Activated T-helper 17 cell treated with anti-CD3 and anti-CD28 coated beads, Interleukin-2, amount 50 U/mL, for 72 hours (primary cell): ENCODE measurements around the gene NAGK. TPM values are rescaled to one million over a fixed set of nuclear protein-coding genes. Genes with fewer than 3 reads are reported as not detected.
"Not testable (repeated sequence)": the region's sequence is repeated elsewhere in the genome, so short reads cannot be mapped to it uniquely, and the experiment has no call there.

Source experiments
- ATAC-seq: fragments of 150-1000 bp; cut with Tn5 transposase; replicated peaks from 2 replicates; pipeline ENCODE4 v1.10.0; 2021; ENCODE audit warnings: mild to moderate bottlenecking, moderate library complexity
- H3K27ac Mint-ChIP-seq: one replicate; pipeline ENCODE4 v1.8.0; 2022; ENCODE audit warnings: mixed read lengths
- H3K27me3 Mint-ChIP-seq: one replicate; pipeline ENCODE4 v1.8.0; 2022; ENCODE audit warnings: mixed read lengths
- H3K36me3 Mint-ChIP-seq: one replicate; pipeline ENCODE4 v1.8.0; 2022; ENCODE audit warnings: low read depth, mild to moderate bottlenecking, mixed read lengths
- H3K4me1 Mint-ChIP-seq: one replicate; pipeline ENCODE4 v1.8.0; 2022; ENCODE audit warnings: mixed read lengths
- H3K4me3 Mint-ChIP-seq: one replicate; pipeline ENCODE4 v1.8.0; 2022; ENCODE audit warnings: mild to moderate bottlenecking, mixed read lengths
- H3K9me3 Mint-ChIP-seq: one replicate; pipeline ENCODE4 v1.8.0; 2022; ENCODE audit warnings: mixed read lengths
- total RNA-seq, 2 donors: library from RNA; stranded (reverse); gene quantifications; one replicate each; pipeline ENCODE4 v1.2.3, GENCODE V29; 2022

Gene NAGK
- total RNA-seq, 2 donors from 2014 or later: 44.1 to 55.4 TPM

DNA sequence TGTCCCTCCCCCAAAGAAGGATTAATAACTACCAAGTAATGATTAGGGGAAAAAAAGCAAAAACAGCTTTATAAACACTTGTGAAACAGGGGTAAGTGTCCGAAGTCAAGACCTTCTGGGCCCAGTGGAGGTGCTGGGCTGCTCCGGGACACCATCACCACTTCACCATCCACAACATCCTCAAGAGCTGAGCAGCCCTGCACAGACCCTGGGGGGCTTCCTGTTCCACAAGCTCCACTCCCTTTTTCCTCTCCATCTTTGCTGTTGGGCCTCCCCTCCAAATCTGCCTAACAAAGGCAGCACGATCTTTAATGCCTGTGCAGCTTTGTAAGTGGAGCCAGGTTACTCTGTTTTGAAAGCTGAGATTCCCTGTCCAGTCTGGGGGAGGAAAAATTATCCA lies 14.8 kb downstream of the NAGK start:
- Mint-ChIP-seq H3K27ac (peak overlapping the region; percentile 67), H3K27me3 (peaks cover 15% of the 10 kb centered on the region), H3K36me3 (peaks cover 16% of the 10 kb centered on the region), H3K4me3 (peak overlapping the region; percentile 19)
- H3K4me1 Mint-ChIP-seq, H3K9me3 Mint-ChIP-seq, ATAC-seq: not testable (repeated sequence)

DNA sequence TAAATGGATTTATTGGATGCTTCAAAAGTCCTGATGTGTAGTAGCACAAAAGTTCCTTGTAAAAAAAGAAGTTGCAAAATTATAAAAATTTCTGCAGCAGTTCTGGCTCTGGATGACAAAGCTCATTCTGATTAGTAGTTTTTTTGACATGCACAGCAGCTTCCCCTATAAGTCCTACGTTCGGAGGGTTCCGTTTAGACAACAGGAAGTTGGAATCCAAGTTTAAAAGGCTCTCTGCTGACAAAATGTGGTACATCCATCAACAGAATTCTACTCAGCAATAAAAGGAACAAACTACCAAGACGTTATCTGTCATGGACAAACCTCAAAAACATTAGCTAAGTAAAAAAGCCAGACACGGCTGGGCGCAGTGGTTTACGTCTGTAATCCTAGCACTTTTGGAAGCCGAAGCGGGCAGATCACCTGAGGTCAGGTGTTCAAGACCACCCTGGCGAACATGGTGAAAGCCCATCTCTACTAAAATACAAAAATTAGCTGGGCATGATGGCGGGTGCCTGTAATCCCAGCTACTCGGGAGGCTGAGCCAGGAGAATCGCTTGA lies 15.4 kb downstream of the NAGK start:
- not testable (repeated sequence) for H3K9me3 Mint-ChIP-seq, H3K27ac Mint-ChIP-seq, H3K4me1 Mint-ChIP-seq, ATAC-seq, H3K4me3 Mint-ChIP-seq
- Mint-ChIP-seq H3K36me3 (peaks cover 11% of the 10 kb centered on the region), H3K27me3 (peaks cover 17% of the 10 kb centered on the region)

DNA sequence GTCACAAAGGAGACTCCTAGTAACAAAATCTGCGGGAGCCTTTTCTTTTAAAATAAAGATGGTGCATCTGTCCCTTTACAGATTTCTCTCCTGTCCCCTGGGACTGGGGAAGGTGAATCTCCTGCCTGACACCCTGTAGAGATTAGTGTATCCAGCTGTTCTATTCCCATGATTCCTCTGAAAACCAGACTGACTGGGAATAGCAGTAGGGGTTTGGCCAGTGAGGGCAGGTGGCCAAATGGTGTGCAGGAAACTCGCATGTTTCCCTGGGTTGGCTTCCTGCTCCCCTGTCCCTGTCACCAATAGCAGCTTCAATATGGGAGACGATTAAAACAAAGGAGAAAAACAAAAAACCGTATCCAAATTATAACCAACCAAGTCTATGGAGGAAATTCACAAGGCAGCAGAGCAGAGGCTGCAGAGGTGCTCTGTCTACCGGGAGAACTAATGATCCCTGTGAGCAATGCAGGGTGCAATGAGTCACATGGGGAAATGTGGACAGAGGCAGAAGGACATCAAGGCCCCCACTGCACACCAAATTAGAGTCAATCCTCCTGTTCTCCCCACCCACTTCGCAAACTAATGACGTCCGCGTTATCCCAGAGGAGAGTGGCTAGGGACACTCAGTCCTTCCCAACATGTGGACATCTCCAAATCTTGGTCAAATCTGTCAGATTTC lies 17.0 kb downstream of the NAGK start:
- not testable (repeated sequence) for H3K9me3 Mint-ChIP-seq, ATAC-seq, H3K36me3 Mint-ChIP-seq, H3K27ac Mint-ChIP-seq, H3K4me1 Mint-ChIP-seq, H3K4me3 Mint-ChIP-seq
- peaks cover 32% of the 10 kb centered on the region for H3K27me3 Mint-ChIP-seq

DNA sequence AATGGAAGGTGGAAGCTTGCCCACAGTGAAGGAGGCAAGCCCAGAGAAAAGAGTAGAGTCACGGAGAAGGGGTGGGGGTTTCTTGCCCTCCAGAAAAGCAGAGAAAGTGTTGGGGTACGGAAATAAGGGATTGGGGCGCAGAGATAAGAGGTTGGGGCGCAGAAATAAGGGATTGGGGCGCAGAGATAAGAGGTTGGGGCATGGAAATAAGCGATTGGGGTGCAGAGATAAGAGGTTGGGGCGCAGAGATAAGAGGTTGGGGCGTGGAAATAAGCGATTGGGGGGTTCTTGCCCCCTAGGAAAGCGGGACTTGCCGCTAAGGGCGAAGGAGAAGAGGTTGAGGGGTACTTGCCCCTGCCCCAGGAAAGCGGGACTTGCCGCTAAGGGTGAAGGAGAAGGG lies 21.0 kb downstream of the NAGK start:
- H3K27me3 Mint-ChIP-seq: peaks cover 34% of the 10 kb centered on the region
- ATAC-seq, H3K9me3 Mint-ChIP-seq, H3K4me1 Mint-ChIP-seq, H3K36me3 Mint-ChIP-seq, H3K27ac Mint-ChIP-seq, H3K4me3 Mint-ChIP-seq: not testable (repeated sequence)

DNA sequence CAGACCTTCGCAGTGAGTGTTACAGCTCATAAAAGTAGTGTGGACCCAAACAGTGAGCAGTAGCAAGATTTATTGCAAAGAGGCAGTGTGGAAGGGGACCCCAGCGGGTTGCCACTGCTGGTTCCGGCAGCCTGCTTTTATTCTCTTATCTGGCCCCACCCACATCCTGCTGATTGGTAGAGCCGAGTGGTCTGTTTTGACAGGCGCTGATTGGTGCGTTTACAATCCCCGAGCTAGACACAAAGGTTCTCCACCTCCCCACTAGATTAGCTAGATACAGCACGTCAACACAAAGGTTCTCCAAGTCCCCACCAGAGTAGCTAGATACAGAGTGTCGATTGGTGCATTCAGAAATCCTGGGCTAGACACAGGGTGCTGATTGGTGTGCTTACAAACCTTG lies 23.4 kb downstream of the NAGK start:
- peaks cover 29% of the 10 kb centered on the region for H3K27me3 Mint-ChIP-seq
- not testable (repeated sequence) for H3K27ac Mint-ChIP-seq, ATAC-seq, H3K4me3 Mint-ChIP-seq, H3K4me1 Mint-ChIP-seq, H3K36me3 Mint-ChIP-seq, H3K9me3 Mint-ChIP-seq

DNA sequence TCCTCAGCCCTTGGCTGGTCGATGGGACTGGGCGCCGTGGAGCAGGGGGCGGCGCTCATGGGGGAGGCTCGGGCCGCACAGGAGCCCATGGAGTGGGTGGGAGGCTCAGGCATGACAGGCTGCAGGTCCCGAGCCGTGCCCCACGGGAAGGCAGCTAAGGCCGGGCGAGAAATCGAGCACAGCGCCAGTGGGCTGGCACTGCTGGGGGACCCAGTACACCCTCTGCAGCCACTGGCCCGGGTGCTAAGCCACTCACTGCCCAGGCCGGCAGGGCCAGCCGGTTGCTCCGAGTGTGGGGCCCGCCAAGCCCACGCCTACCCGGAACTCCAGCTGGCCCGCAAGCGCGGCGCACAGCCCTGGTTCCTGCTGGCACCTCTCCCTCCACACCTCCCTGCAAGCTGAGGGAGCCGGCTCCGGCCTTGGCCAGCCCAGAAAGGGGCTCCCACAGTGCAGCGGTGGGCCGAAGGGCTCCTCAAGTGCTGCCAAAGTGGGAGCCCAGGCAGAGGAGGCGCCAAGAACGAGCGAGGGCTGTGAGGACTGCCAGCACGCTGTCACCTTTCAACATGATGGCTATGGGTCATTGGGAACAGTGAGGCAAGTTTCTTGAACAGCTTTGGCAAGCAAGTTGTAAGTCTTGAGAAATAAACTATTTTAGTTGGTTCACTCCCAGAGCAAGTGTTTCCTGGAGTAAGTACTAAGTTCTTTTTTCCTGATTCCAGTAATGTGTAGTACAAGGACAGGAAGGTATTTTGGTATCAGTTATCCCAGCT lies 24.2 kb downstream of the NAGK start:
- not testable (repeated sequence) for H3K4me3 Mint-ChIP-seq, H3K4me1 Mint-ChIP-seq, H3K27ac Mint-ChIP-seq, H3K9me3 Mint-ChIP-seq, H3K36me3 Mint-ChIP-seq, ATAC-seq
- H3K27me3 Mint-ChIP-seq: peaks cover 21% of the 10 kb centered on the region

DNA sequence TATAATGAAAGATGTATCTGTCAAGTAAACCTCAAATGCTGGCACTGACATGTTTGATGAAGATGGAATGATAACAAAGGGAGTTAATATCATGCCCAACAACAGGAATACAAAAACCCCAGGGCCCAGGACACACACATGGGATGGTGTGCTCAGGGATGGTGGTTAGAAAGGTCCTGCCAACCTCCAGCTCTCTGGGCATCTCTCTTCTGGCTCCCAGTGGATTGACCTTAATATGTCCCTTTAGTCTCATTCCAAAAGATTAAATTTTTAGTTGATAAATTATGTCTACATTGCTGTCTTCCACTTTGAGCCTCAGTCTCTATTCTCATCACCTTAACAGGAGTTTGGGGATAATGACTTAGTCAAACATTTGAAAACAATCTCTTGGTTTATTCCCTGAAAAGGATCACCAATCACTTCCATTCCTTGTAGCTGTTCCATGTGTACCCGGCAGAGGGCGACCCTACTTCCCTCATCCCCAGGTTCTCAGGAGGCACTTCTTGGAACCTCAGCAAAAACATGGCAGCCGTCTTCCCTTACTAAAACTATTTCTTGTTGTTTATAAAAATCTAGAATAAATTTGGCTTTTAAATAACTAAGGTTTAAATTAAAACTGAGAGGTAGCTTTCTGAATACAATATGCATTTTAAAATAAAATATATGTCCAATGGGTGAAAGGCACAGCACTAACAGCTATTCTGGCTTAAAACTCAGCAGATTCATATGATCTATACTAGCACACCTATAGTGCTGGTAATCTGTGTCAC lies 31.9 kb downstream of the NAGK start:
- no peaks in the 10 kb centered on the region for H3K36me3 Mint-ChIP-seq
- H3K4me1 Mint-ChIP-seq: no peaks in the 10 kb centered on the region
- peaks cover 2% of the 10 kb centered on the region for H3K9me3 Mint-ChIP-seq
- H3K4me3 Mint-ChIP-seq: no peak overlapping the region
- H3K27me3 Mint-ChIP-seq: peaks cover 3% of the 10 kb centered on the region
- H3K27ac Mint-ChIP-seq: no peak overlapping the region
- ATAC-seq: peak; percentile 64

DNA sequence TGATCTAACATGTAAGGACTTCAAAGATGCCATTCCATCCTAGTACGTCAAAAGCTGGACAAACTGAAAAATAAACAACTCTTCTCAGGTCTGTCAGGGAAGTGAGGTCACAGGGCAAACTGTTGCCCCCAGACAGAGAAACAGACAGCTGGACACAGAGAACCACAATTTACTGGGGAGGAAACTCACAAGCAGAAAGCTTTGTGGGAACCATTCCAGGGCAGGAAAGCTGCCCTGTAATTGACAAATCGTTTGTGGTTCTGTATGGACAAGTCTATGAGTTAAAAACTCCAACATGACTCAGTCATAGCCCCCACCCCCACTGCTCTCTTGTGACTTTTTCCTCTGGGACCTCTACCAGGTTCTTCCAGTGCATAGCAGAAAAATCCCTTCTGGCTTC lies 33.2 kb downstream of the NAGK start:
- Mint-ChIP-seq H3K4me3 (no peak overlapping the region), H3K9me3 (peaks cover 3% of the 10 kb centered on the region), H3K27ac (no peak overlapping the region), H3K27me3 (peaks cover 3% of the 10 kb centered on the region), H3K36me3 (no peaks in the 10 kb centered on the region), H3K4me1 (no peaks in the 10 kb centered on the region)
- ATAC-seq: no peak

DNA sequence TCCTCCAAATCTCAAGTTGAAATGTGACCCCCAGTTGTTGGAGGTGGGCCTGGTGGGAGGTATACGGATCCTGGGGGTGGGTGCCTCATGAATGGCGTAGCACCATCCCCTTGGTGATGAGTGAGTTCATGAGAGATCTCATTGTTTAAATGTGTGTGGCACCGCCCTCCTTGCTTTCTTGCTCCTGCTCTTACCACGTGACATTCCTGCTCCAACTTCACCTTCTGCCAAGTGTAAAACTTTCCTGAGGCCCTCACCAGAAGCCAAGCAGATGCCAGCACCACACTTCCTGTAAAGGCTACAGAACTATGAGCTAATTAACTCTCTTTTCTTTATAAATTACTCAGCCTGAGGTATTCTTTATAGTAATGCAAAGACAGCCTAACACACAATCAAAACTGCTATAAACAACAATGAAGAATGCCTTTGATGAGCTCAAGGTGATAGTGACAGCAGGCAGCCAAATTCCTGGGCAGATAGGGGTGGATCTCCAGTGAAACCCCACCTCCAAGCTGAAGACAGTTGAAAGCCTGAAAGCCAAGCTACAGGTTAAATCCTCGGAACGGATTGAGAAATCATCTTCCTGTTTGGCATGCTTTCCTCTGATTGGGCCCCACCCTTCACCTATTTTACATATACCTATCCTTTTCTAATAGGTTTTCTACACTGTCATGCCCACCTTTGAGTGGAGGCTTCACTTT lies 34.7 kb downstream of the NAGK start:
- no peak for ATAC-seq
- H3K9me3 Mint-ChIP-seq: peaks cover 3% of the 10 kb centered on the region
- no peak overlapping the region for H3K27ac Mint-ChIP-seq
- peaks cover 3% of the 10 kb centered on the region for H3K27me3 Mint-ChIP-seq
- H3K36me3 Mint-ChIP-seq: no peaks in the 10 kb centered on the region
- no peak overlapping the region for H3K4me3 Mint-ChIP-seq
- no peaks in the 10 kb centered on the region for H3K4me1 Mint-ChIP-seq

DNA sequence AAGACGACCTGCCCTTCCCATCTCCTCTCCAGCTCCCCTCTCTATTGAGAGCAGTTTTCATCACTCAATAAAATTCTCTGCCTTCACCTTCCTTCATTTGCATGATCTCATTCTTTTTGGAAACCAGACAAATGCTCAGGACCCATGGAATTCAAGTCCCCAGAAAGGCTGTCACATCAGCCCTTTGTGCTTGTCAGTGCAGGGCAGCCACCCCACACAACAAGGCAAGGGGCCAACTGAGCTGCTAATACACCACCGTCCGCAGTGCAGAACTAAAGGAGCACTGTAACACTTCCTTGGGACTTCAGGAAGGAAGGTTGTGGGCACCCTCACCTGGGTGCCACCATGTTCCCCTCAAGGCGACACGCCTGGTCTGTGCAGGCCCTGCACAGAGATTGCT lies 35.4 kb downstream of the NAGK start:
- H3K36me3 Mint-ChIP-seq: peaks cover 6% of the 10 kb centered on the region
- no peak for ATAC-seq

DNA sequence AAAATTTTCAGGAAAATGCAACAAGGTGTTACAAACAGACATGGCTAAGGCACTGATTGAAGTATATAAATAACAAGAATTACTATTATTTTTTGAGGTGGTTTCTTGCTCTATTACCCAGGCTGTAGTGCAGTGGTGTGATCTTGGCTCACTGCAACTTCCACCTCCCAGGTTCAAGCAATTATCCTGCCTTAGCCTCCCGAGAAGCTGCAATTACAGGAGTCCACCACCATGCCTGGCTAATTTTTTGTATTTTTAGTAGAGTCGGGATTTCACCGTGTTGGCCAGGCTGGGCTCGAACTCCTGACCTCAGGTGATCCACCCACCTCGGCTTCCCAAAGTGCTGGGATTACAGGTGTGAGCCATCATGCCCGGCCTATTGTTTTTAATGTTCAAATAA lies 38.0 kb downstream of the NAGK start:
- not testable (repeated sequence) for H3K27ac Mint-ChIP-seq, H3K27me3 Mint-ChIP-seq, H3K9me3 Mint-ChIP-seq, H3K4me1 Mint-ChIP-seq, ATAC-seq, H3K4me3 Mint-ChIP-seq
- H3K36me3 Mint-ChIP-seq: peaks cover 18% of the 10 kb centered on the region

More for the DNA sequence above, 35.4 kb downstream of the NAGK start:
- peaks cover 3% of the 10 kb centered on the region for H3K27me3 Mint-ChIP-seq
- peaks cover 3% of the 10 kb centered on the region for H3K9me3 Mint-ChIP-seq
- no peaks in the 10 kb centered on the region for H3K4me1 Mint-ChIP-seq
- H3K4me3 Mint-ChIP-seq: no peak overlapping the region
- no peak overlapping the region for H3K27ac Mint-ChIP-seq

DNA sequence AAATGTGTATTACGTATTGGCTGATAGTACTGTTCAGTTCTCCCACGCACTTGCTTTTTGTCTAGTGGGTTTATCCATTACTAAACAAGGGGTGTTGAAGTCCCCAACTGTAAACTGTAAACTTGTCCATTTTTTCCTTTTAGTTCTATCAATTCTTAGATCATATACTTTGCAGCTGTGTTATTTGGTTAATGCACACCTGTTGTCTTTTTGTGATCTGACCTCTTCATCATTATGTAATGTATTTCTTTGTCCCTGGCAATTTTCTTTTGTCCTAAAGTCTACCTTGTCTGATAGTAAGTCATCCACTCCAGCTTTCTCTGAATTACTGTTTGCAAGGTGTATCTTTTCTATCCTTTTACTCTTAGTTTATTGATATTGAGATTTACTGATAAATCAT lies 39.6 kb downstream of the NAGK start:
- H3K4me1 Mint-ChIP-seq: peaks cover 4% of the 10 kb centered on the region
- no peak overlapping the region for H3K27ac Mint-ChIP-seq
- no peak for ATAC-seq
- H3K36me3 Mint-ChIP-seq: peaks cover 19% of the 10 kb centered on the region
- no peak overlapping the region for H3K4me3 Mint-ChIP-seq
- H3K27me3 Mint-ChIP-seq: no peaks in the 10 kb centered on the region
- H3K9me3 Mint-ChIP-seq: peaks cover 3% of the 10 kb centered on the region

DNA sequence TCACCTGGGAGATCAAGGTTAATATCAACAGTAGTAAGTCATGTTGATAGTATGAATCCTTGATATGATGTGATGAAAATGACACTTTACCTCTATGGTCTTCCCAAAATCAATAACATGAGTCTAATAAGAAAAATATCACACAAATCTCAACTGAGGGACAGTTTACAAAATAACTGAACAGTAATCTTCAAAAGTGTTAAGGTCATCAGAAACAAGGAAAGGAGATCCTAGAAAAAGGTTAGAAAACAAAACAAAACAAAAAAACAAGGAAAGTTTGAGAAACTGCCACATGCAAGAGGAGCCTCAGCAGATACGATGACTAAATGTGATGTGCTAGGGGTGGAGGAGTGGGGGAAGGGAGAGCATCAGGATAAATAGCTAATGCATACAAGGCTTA lies 45.4 kb downstream of the NAGK start:
- ATAC-seq: no peak
- H3K9me3 Mint-ChIP-seq: no peaks in the 10 kb centered on the region
- H3K27me3 Mint-ChIP-seq: no peaks in the 10 kb centered on the region
- peaks cover 58% of the 10 kb centered on the region for H3K36me3 Mint-ChIP-seq
- no peak overlapping the region for H3K4me3 Mint-ChIP-seq
- peaks cover 4% of the 10 kb centered on the region for H3K4me1 Mint-ChIP-seq
- H3K27ac Mint-ChIP-seq: no peak overlapping the region

DNA sequence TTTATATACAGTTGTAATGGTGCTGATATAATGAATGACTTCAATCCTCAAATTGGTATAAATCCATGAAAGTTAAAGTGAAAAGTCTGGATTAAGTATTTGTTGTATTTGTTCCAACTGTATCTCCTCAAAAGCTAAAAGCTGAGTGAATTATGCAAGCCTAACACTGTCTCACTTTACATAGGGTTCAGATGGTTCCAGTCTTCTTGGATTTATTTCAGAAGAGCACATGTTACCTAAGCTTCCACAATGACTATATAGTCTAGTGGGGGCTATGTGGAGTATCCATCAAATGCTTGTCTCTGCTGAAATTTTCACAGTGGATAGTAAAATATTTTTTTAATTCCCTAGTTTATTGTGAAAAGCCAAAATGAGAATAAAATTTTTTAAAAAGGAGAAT lies 48.6 kb downstream of the NAGK start:
- no peak for ATAC-seq
- no peaks in the 10 kb centered on the region for H3K4me1 Mint-ChIP-seq
- H3K4me3 Mint-ChIP-seq: no peak overlapping the region
- H3K9me3 Mint-ChIP-seq: no peaks in the 10 kb centered on the region
- peaks cover 58% of the 10 kb centered on the region for H3K36me3 Mint-ChIP-seq
- H3K27ac Mint-ChIP-seq: no peak overlapping the region
- no peaks in the 10 kb centered on the region for H3K27me3 Mint-ChIP-seq
